SK-N-MC (cell line): ENCODE results near the gene LRIG3.
"Not testable (repeated sequence)": the region's sequence is repeated elsewhere in the genome, so short reads cannot be mapped to it uniquely, and the experiment has no call there.

Source experiments
- DNase-seq: peaks from one replicate; pipeline ENCODE4 v3.0.0-alpha.2; 2011; ENCODE audit warnings: low read depth, low spot score
- H3K27ac ChIP-seq: fragments of 200-600 bp; sonication (generic); 2 replicates; pipeline ENCODE4 v1.5.1; 2016; ENCODE audit warnings: mixed run types
- H3K36me3 ChIP-seq: fragments of 200-600 bp; sonication (generic); 2 replicates; pipeline ENCODE4 v1.6.1; 2017; ENCODE audit warnings: antibody characterized with exemption, low read length, mixed read lengths; ENCODE audit not compliant: insufficient read depth
- H3K4me3 ChIP-seq: fragments of 200-600 bp; sonication (generic); 2 replicates; pipeline ENCODE4 v1.5.1; 2016
- H3K9ac ChIP-seq: fragments of 200-600 bp; sonication (generic); 2 replicates; pipeline ENCODE4 v1.8.0; 2017; ENCODE audit warnings: mixed run types, mixed read lengths; ENCODE audit not compliant: insufficient read length
- H3K9me3 ChIP-seq: fragments of 200-600 bp; sonication (generic); 2 replicates; pipeline ENCODE4 v1.6.1; 2017; ENCODE audit warnings: low read depth, mild to moderate bottlenecking, antibody characterized with exemption, low read length, moderate library complexity, mixed read lengths
- EZH2 ChIP-seq: fragments of 200-600 bp; sonication (generic); IDR thresholded peaks from one replicate; pipeline ENCODE4 v1.6.1; 2017; ENCODE audit warnings: antibody characterized with exemption
- FOXP2 ChIP-seq: optimal IDR thresholded peaks from 2 replicates; pipeline ENCODE3; 2011; ENCODE audit warnings: mild to moderate bottlenecking, moderate library complexity; ENCODE audit not compliant: insufficient read depth; ENCODE audit errors: extremely low read length, control extremely low read depth
- POLR2AphosphoS5 ChIP-seq: IDR thresholded peaks from 2 replicates; pipeline ENCODE4 v1.6.1; 2012; ENCODE audit warnings: mild to moderate bottlenecking, low read depth, low read length, borderline replicate concordance

Gene LRIG3

GRCh38 chr12:58959639-58960300 lies 39.5 kb upstream of the LRIG3 start:
- no peak for DNase-seq
- TF ChIP-seq FOXP2 (no peak), EZH2 (no peak), POLR2AphosphoS5 (no peak)

GRCh38 chr12:58957298-58957697 lies 37.0 kb upstream of the LRIG3 start:
- TF ChIP-seq POLR2AphosphoS5 (no peak), EZH2 (no peak), FOXP2 (no peak)
- DNase-seq, result no peak
- no peaks in the 10 kb centered on the region for H3K9me3 ChIP-seq
- H3K4me3 ChIP-seq, result no peak overlapping the region
- no peak overlapping the region for H3K9ac ChIP-seq
- H3K27ac ChIP-seq, result no peak overlapping the region
- H3K36me3 ChIP-seq, result no peaks in the 10 kb centered on the region

More at GRCh38 chr12:58959639-58960300, 39.5 kb upstream of the LRIG3 start:
- H3K4me3 ChIP-seq, result no peak overlapping the region
- H3K36me3 ChIP-seq, result no peaks in the 10 kb centered on the region
- H3K9me3 ChIP-seq, result no peaks in the 10 kb centered on the region
- H3K27ac ChIP-seq, result no peak overlapping the region
- no peak overlapping the region for H3K9ac ChIP-seq

- no peak overlapping the region for H3K4me3 ChIP-seq
- H3K9me3 ChIP-seq, result no peaks in the 10 kb centered on the region
- no peak overlapping the region for H3K9ac ChIP-seq
- no peaks in the 10 kb centered on the region for H3K36me3 ChIP-seq
- DNase-seq, result no peak
- H3K27ac ChIP-seq, result no peak overlapping the region
- TF ChIP-seq POLR2AphosphoS5 (no peak), EZH2 (no peak), FOXP2 (no peak)
Observed at GRCh38 chr12:58955849-58956248, 35.5 kb upstream of the LRIG3 start.

GRCh38 chr12:58954002-58954401 lies 33.7 kb upstream of the LRIG3 start:
- Histone ChIP-seq H3K9me3 (no peaks in the 10 kb centered on the region), H3K9ac (no peak overlapping the region), H3K27ac (no peak overlapping the region), H3K36me3 (no peaks in the 10 kb centered on the region), H3K4me3 (no peak overlapping the region)
- no peak for DNase-seq
- TF ChIP-seq POLR2AphosphoS5 (no peak), FOXP2 (no peak), EZH2 (no peak)

- H3K4me3 ChIP-seq, result no peak overlapping the region
- H3K36me3 ChIP-seq, result no peaks in the 10 kb centered on the region
- no peak overlapping the region for H3K27ac ChIP-seq
- H3K9me3 ChIP-seq, result no peaks in the 10 kb centered on the region
- no peak overlapping the region for H3K9ac ChIP-seq
- no peak for DNase-seq
- no peak for TF ChIP-seq EZH2
- TF ChIP-seq FOXP2, result no peak
- TF ChIP-seq POLR2AphosphoS5, result no peak
Observed at GRCh38 chr12:58950739-58951100, 30.4 kb upstream of the LRIG3 start.

- not testable (repeated sequence) for H3K36me3 ChIP-seq, H3K4me3 ChIP-seq, H3K9ac ChIP-seq, H3K9me3 ChIP-seq, DNase-seq, H3K27ac ChIP-seq
Observed at GRCh38 chr12:58949954-58950738, 29.8 kb upstream of the LRIG3 start.

GRCh38 chr12:58943079-58943478 lies 22.8 kb upstream of the LRIG3 start:
- H3K36me3 ChIP-seq, result no peaks in the 10 kb centered on the region
- no peak overlapping the region for H3K9ac ChIP-seq
- no peak overlapping the region for H3K27ac ChIP-seq
- no peak overlapping the region for H3K4me3 ChIP-seq
- TF ChIP-seq EZH2 (no peak), POLR2AphosphoS5 (no peak)
- no peaks in the 10 kb centered on the region for H3K9me3 ChIP-seq
- DNase-seq, result no peak

GRCh38 chr12:58942345-58942744 lies 22.0 kb upstream of the LRIG3 start:
- Histone ChIP-seq H3K4me3 (no peak overlapping the region), H3K9ac (no peak overlapping the region), H3K27ac (no peak overlapping the region), H3K9me3 (no peaks in the 10 kb centered on the region), H3K36me3 (no peaks in the 10 kb centered on the region)
- TF ChIP-seq EZH2 (no peak), FOXP2 (no peak), POLR2AphosphoS5 (no peak)
- no peak for DNase-seq

GRCh38 chr12:58939399-58940100 lies 19.2 kb upstream of the LRIG3 start:
- Histone ChIP-seq H3K27ac (no peak overlapping the region), H3K36me3 (no peaks in the 10 kb centered on the region), H3K9ac (no peak overlapping the region), H3K4me3 (no peak overlapping the region), H3K9me3 (no peaks in the 10 kb centered on the region)
- no peak for DNase-seq
- TF ChIP-seq POLR2AphosphoS5 (no peak), EZH2 (no peak), FOXP2 (no peak)
